Mesenchymal stem cell (in vitro differentiated cells and primary cell): ENCODE measurements around the gene PRPF40B.

Experiments used
- DNase-seq: peaks from one replicate; pipeline ENCODE4 v3.0.0-alpha.2; 2013
- H2AFZ ChIP-seq: one replicate; pipeline ENCODE4 v1.6.1; 2013; ENCODE audit warnings: low read depth, mild to moderate bottlenecking, control low read depth, inconsistent platforms, low read length, moderate library complexity
- H2AK5ac ChIP-seq: 2 replicates; pipeline ENCODE4 v1.6.1; 2013; ENCODE audit warnings: low read length, moderate library complexity, mild to moderate bottlenecking, inconsistent platforms; ENCODE audit not compliant: severe bottlenecking
- H2BK120ac ChIP-seq: one replicate; pipeline ENCODE4 v1.6.1; 2013; ENCODE audit warnings: low read depth, mild to moderate bottlenecking, inconsistent platforms, low read length, moderate library complexity
- H2BK12ac ChIP-seq, 2 experiments: one replicate each; pipeline ENCODE4 v1.6.1; 2013; ENCODE audit warnings: inconsistent platforms in 2 of 2, low read length in 2 of 2, mild to moderate bottlenecking in 2 of 2, moderate library complexity in 2 of 2, control low read depth in 1 of 2
- H2BK15ac ChIP-seq: one replicate; pipeline ENCODE4 v1.6.1; 2013; ENCODE audit warnings: mild to moderate bottlenecking, low read depth, inconsistent platforms; ENCODE audit not compliant: poor library complexity, severe bottlenecking
- H2BK5ac ChIP-seq: 2 replicates; pipeline ENCODE4 v1.6.1; 2013; ENCODE audit warnings: low read depth, mild to moderate bottlenecking, low read length, control low read depth, inconsistent platforms; ENCODE audit not compliant: poor library complexity, severe bottlenecking
- H3K14ac ChIP-seq, 2 experiments: one replicate each; pipeline ENCODE4 v1.6.1; 2013; ENCODE audit warnings: inconsistent platforms in 2 of 2, low read length in 2 of 2, control low read depth in 1 of 2, mild to moderate bottlenecking in 1 of 2, moderate library complexity in 1 of 2
- H3K18ac ChIP-seq, 2 experiments: one replicate each; pipeline ENCODE4 v1.6.1; 2013; ENCODE audit warnings: inconsistent platforms in 2 of 2, low read length in 2 of 2, control low read depth in 1 of 2, low read depth in 1 of 2, mild to moderate bottlenecking in 1 of 2
- H3K23ac ChIP-seq, 2 experiments: one replicate each; pipeline ENCODE4 v1.6.1; 2013; ENCODE audit warnings: inconsistent platforms in 2 of 2, low read length in 2 of 2, mild to moderate bottlenecking in 2 of 2, moderate library complexity in 2 of 2, control low read depth in 1 of 2
- H3K27ac ChIP-seq: 2 replicates; pipeline ENCODE4 v1.5.1; 2013; ENCODE audit warnings: mild to moderate bottlenecking, moderate library complexity, low read length, control low read depth, inconsistent platforms; ENCODE audit not compliant: poor library complexity, severe bottlenecking
- H3K27me3 ChIP-seq, 2 experiments: 2 replicates each; pipeline versions ENCODE4 v1.6.1 to v1.7.0; 2013; ENCODE audit warnings: low read length in 2 of 2, mild to moderate bottlenecking in 2 of 2, moderate library complexity in 2 of 2, control low read depth in 1 of 2, inconsistent platforms in 1 of 2; ENCODE audit not compliant: control insufficient read depth in 1 of 2, insufficient read depth in 1 of 2
- H3K36me3 ChIP-seq, 2 experiments: 2 replicates each; pipeline versions ENCODE4 v1.6.1 to v1.7.0; 2013; ENCODE audit warnings: low read length in 2 of 2, control low read depth in 1 of 2, inconsistent platforms in 1 of 2, low read depth in 1 of 2, mild to moderate bottlenecking in 1 of 2; ENCODE audit not compliant: insufficient read depth in 2 of 2, control insufficient read depth in 1 of 2
- H3K4ac ChIP-seq, 2 experiments: one replicate each; pipeline ENCODE4 v1.6.1; 2013; ENCODE audit warnings: inconsistent platforms in 2 of 2, low read length in 2 of 2, mild to moderate bottlenecking in 2 of 2, moderate library complexity in 2 of 2, control low read depth in 1 of 2, low read depth in 1 of 2
- H3K4me1 ChIP-seq: 2 replicates; pipeline ENCODE4 v1.6.1; 2013; ENCODE audit warnings: low read depth, low read length, control low read depth; ENCODE audit not compliant: control insufficient read depth, insufficient read depth
- H3K4me2 ChIP-seq: 2 replicates; pipeline ENCODE4 v1.6.1; 2013; ENCODE audit warnings: low read length, mild to moderate bottlenecking, inconsistent platforms; ENCODE audit not compliant: poor library complexity, severe bottlenecking
- H3K4me3 ChIP-seq, 2 experiments: 2 replicates each; pipeline versions ENCODE4 v1.5.1 to v1.7.0; 2013; ENCODE audit warnings: low read length in 2 of 2, mild to moderate bottlenecking in 2 of 2, control low read depth in 1 of 2, low read depth in 1 of 2; ENCODE audit not compliant: insufficient read depth in 1 of 2
- H3K79me1 ChIP-seq: replicated peaks from 2 replicates; pipeline ENCODE4 v1.6.1; 2013; ENCODE audit warnings: mild to moderate bottlenecking, control low read depth, low read length, inconsistent platforms; ENCODE audit not compliant: poor library complexity, severe bottlenecking
- H3K9ac ChIP-seq: 2 replicates; pipeline ENCODE4 v1.7.0; 2013; ENCODE audit warnings: mild to moderate bottlenecking, low read length, moderate library complexity
- H3K9me3 ChIP-seq: 2 replicates; pipeline ENCODE4 v1.7.0; 2013; ENCODE audit warnings: mild to moderate bottlenecking, low read length; ENCODE audit not compliant: control insufficient read depth
- H4K8ac ChIP-seq: one replicate; pipeline ENCODE4 v1.6.1; 2013; ENCODE audit warnings: inconsistent platforms, mild to moderate bottlenecking, low read length, moderate library complexity
- H4K91ac ChIP-seq: one replicate; pipeline ENCODE4 v1.6.1; 2013; ENCODE audit warnings: mild to moderate bottlenecking, low read length, inconsistent platforms
- WGBS: methylation state at CpG from one replicate; pipeline ENCODE4 v1.1.7; 2013; ENCODE audit warnings: mixed read lengths; 5-methylcytosine and 5-hydroxymethylcytosine counted together

PRPF40B gene

DNA sequence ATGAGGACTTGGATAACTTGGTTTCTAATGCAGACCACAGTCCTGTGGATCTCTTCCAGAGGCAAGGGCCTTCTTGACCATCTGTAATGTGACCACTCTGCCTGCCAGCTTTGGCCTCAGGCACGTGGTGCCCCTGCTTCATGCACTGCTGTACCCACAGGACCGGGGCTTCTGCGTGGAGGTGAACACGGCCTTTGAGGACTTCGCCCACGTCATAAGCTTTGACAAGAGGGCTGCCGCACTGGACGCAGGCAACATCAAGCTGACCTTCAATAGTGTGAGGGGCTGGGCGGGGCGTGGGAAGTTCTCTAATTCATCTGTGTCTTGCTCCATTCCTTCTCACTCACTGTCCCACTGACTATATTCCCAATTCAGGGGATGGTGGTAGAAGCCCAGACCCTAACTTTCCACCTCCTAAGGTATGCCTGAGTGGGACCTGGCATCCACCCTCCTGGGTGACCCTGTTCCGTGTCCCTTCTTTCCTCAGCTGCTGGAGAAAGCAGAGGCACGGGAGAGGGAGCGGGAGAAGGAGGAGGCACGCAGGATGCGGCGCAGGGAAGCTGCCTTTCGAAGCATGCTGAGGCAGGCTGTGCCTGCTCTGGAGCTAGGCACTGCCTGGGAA is 18.5 kb downstream of the PRPF40B start:
- H2BK5ac ChIP-seq, result no peak overlapping the region
- H4K91ac ChIP-seq, result no peak overlapping the region
- no peak overlapping the region for H3K23ac ChIP-seq
- H3K9me3 ChIP-seq, result no peaks in the 10 kb centered on the region
- no peak overlapping the region for H2BK120ac ChIP-seq
- no peak overlapping the region for H2AK5ac ChIP-seq
- no peak overlapping the region for H2BK15ac ChIP-seq
- H3K27ac ChIP-seq, result no peak overlapping the region
- H3K4ac ChIP-seq, result no peak overlapping the region
- peaks cover 3% of the 10 kb centered on the region for H3K4me1 ChIP-seq
- H3K4me3 ChIP-seq, result no peak overlapping the region
- no peak overlapping the region for H3K4me2 ChIP-seq
- no peak overlapping the region for H4K8ac ChIP-seq
- no peaks in the 10 kb centered on the region for H3K27me3 ChIP-seq
- H2BK12ac ChIP-seq, result no peak overlapping the region
- H3K9ac ChIP-seq, result no peak overlapping the region
- 96% methylated on average over 17 of the region's 17 CpGs for WGBS
- H3K18ac ChIP-seq, result no peak overlapping the region
- DNase-seq, result no peak
- H3K79me1 ChIP-seq, result peaks cover 5% of the 10 kb centered on the region
- peaks cover 51 to 91% of the 10 kb centered on the region in 2 experiments for H3K36me3 ChIP-seq
- H3K14ac ChIP-seq, result no peak overlapping the region
- no peak overlapping the region for H2AFZ ChIP-seq

DNA sequence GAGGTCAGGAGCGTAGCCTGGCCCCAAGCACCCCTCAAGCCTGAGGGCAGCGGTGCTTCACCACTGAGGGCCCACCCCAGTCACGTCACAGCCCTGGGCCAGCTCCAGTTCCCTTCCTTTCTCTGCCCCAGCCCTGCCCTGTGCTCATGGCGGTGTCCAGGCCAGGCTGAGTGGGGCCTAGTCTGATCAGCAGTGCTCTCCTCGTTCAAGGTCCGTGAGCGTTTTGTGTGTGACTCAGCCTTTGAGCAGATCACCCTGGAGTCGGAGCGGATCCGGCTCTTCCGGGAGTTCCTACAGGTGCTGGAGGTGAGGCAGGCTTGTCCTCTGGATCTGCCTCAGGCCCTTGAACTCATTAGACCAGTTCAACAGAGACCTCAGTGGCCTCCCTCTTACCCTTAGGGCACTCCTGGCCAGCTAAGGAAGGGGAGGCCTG is 19.0 kb downstream of the PRPF40B start:
- no peak for DNase-seq
- WGBS, result 92% methylated on average over 11 of the region's 11 CpGs
- H3K9ac ChIP-seq, result no peak overlapping the region

DNA sequence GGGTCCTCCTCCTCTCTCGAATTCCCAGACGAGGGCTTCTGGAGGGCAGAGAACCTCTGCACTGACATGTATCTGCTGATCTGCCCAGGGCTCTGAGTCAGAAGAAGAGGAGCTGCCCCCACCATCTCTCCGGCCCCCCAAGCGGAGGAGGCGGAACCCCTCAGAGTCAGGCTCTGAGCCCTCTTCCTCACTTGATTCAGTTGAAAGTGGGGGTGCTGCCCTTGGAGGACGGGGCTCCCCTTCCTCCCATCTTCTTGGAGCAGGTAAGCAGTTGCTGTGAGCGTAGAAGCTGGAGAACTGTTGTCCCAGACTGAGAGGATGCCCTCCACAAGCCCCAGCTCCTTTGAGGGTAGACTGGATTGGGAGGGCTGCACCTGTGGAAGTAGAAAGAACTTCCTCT is 19.8 kb downstream of the PRPF40B start:
- no peak overlapping the region for H3K4ac ChIP-seq
- H2AFZ ChIP-seq, result no peak overlapping the region
- no peak for DNase-seq
- H3K4me2 ChIP-seq, result no peak overlapping the region
- H3K27me3 ChIP-seq, result no peaks in the 10 kb centered on the region
- H3K4me1 ChIP-seq, result no peaks in the 10 kb centered on the region
- H3K27ac ChIP-seq, result no peak overlapping the region
- no peak overlapping the region for H2BK120ac ChIP-seq
- peaks cover 64 to 83% of the 10 kb centered on the region in 2 experiments for H3K36me3 ChIP-seq
- H3K18ac ChIP-seq, result no peak overlapping the region
- H2AK5ac ChIP-seq, result no peak overlapping the region
- no peak overlapping the region for H3K9ac ChIP-seq
- no peak overlapping the region for H2BK5ac ChIP-seq
- no peak overlapping the region for H4K91ac ChIP-seq
- H3K79me1 ChIP-seq, result peaks cover 5% of the 10 kb centered on the region
- no peak overlapping the region for H4K8ac ChIP-seq
- no peak overlapping the region for H3K23ac ChIP-seq
- WGBS, result 96% methylated on average over 7 of the region's 7 CpGs
- no peak overlapping the region for H2BK12ac ChIP-seq
- H2BK15ac ChIP-seq, result no peak overlapping the region
- no peak overlapping the region for H3K14ac ChIP-seq
- H3K4me3 ChIP-seq, result no peak overlapping the region
- no peaks in the 10 kb centered on the region for H3K9me3 ChIP-seq

More for the DNA sequence above, 19.0 kb downstream of the PRPF40B start:
- Histone ChIP-seq H3K9me3 (no peaks in the 10 kb centered on the region), H3K36me3 (peaks cover 57 to 87% of the 10 kb centered on the region in 2 experiments), H2AFZ (no peak overlapping the region), H4K8ac (no peak overlapping the region), H2AK5ac (no peak overlapping the region), H3K27ac (no peak overlapping the region), H2BK120ac (no peak overlapping the region), H4K91ac (no peak overlapping the region), H3K4ac (no peak overlapping the region), H3K18ac (no peak overlapping the region), H3K4me1 (peaks cover 1% of the 10 kb centered on the region), H3K23ac (no peak overlapping the region), H3K79me1 (peaks cover 5% of the 10 kb centered on the region), H3K4me3 (no peak overlapping the region), H3K14ac (no peak overlapping the region), H3K27me3 (no peaks in the 10 kb centered on the region), H2BK12ac (no peak overlapping the region), H3K4me2 (no peak overlapping the region), H2BK5ac (no peak overlapping the region), H2BK15ac (no peak overlapping the region)

DNA sequence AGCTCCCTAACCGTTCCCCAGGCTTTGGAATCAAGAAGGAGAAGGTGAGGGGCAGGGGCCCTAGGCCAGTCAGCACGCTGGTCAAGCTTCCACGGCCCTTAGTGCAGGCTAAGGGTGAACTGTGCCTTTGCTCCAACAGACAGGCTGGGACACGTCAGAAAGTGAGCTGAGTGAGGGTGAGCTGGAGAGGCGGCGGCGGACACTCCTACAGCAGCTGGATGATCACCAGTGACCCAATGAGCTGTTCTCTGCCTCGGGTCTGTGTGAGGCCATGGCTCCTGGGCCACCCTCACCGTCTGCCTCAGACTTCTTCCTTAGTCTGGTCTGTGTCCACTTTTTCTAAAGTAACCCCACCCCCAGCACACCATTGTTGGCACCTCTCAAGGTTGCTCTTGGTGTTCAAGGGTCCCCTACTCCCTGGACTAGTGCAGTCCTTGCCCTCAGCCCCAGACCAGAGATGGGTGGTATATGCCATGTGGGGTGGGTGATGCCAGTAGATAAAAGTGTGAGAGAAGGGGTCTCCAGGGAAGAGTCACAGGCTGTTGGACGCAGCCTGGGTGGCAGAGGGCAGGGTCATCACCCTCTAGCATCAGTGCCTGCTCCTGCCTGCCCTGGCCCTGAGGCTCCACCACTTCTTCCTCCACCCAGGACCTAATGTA is 20.7 kb downstream of the PRPF40B start:
- Histone ChIP-seq H3K4me2 (no peak overlapping the region), H2BK12ac (peak overlapping the region in 1 of 2 experiments; percentile 73)

More for the DNA sequence above, 20.7 kb downstream of the PRPF40B start:
- Histone ChIP-seq H4K8ac (no peak overlapping the region), H2AK5ac (no peak overlapping the region), H3K4me1 (no peaks in the 10 kb centered on the region), H3K9ac (peak overlapping the region; percentile 27), H3K18ac (no peak overlapping the region), H3K27me3 (no peaks in the 10 kb centered on the region), H2BK15ac (no peak overlapping the region), H3K79me1 (peaks cover 5% of the 10 kb centered on the region), H3K4me3 (no peak overlapping the region), H3K27ac (no peak overlapping the region), H3K23ac (no peak overlapping the region), H3K36me3 (peaks cover 74 to 85% of the 10 kb centered on the region in 2 experiments), H3K14ac (no peak overlapping the region), H2BK5ac (no peak overlapping the region), H2BK120ac (no peak overlapping the region), H4K91ac (no peak overlapping the region), H2AFZ (no peak overlapping the region), H3K9me3 (no peaks in the 10 kb centered on the region), H3K4ac (no peak overlapping the region)
- WGBS, result 84% methylated on average over 9 of the region's 10 CpGs
- DNase-seq, result no peak
